ENCODE data around the gene CFAP53. TPM values are rescaled to one million over a fixed set of nuclear protein-coding genes. Genes with fewer than 3 reads are reported as not detected.
"Not testable (repeated sequence)": the region's sequence is repeated elsewhere in the genome, so short reads cannot be mapped to it uniquely, and the experiment has no call there.

The CFAP53 gene
- total RNA-seq, 1 experiment from 2014 or later = 0.26 TPM

DNA sequence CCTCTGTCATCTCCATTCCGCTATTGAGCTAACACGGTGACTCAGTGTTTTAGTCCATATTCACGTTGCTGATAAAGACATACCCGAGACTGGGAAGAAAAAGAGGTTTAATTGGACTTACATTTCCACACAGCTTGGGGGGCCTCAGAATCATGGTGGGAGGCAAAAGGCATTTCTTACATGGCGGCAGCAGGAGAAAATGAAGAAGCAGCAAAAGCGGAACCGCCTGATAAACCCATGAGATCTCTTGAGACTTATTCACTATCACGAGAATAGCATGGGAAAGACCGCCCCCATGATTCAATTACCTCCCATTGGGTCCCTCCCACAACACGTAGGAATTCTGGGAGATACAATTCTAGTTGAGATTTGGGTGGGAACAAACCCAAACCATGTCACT lies 43.8 kb upstream of the CFAP53 start:
- Histone ChIP-seq H3K27me3 (replicated peaks; ENCODE audit: insufficient read depth, low read depth, low read length, poor library complexity) (peaks cover 21% of the 10 kb centered on the region), H3K4me3 (ENCODE audit: low read depth, low read length, poor library complexity, severe bottlenecking) (no peak overlapping the region), H3K36me3 (ENCODE audit: insufficient read depth, low read length, poor library complexity, severe bottlenecking) (no peaks in the 10 kb centered on the region), H3K27ac (ENCODE audit: low read depth, low read length, poor library complexity, severe bottlenecking) (no peak overlapping the region), H3K9me3 (ENCODE audit: low read depth, low read length, poor library complexity, severe bottlenecking) (no peaks in the 10 kb centered on the region), H3K4me1 (ENCODE audit: insufficient read depth, low read length, poor library complexity, severe bottlenecking) (no peaks in the 10 kb centered on the region)
- ChIA-PET CTCF (no interaction called here), POLR2A (ENCODE audit: low non-redundant PET) (no interaction called here)
- TF ChIP-seq, protein P1, sequence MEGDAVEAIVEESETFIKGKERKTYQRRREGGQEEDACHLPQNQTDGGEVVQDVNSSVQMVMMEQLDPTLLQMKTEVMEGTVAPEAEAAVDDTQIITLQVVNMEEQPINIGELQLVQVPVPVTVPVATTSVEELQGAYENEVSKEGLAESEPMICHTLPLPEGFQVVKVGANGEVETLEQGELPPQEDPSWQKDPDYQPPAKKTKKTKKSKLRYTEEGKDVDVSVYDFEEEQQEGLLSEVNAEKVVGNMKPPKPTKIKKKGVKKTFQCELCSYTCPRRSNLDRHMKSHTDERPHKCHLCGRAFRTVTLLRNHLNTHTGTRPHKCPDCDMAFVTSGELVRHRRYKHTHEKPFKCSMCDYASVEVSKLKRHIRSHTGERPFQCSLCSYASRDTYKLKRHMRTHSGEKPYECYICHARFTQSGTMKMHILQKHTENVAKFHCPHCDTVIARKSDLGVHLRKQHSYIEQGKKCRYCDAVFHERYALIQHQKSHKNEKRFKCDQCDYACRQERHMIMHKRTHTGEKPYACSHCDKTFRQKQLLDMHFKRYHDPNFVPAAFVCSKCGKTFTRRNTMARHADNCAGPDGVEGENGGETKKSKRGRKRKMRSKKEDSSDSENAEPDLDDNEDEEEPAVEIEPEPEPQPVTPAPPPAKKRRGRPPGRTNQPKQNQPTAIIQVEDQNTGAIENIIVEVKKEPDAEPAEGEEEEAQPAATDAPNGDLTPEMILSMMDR (conservative IDR thresholded peaks at IDR 0.05; ENCODE audit: low read depth, low read length) = no peak
- TF ChIP-seq EZH2 (IDR thresholded peaks at IDR 0.05; ENCODE audit: borderline replicate concordance, low read depth, low read length, poor library complexity, severe bottlenecking) = no peak
- intact Hi-C loops (cut with micrococcal nuclease; ENCODE audit: unreplicated experiment) = no loop called here
- DNase-seq (ENCODE audit: low spot score) = no peak
- no TSS peak for BruUV-seq (replicated peaks)

DNA sequence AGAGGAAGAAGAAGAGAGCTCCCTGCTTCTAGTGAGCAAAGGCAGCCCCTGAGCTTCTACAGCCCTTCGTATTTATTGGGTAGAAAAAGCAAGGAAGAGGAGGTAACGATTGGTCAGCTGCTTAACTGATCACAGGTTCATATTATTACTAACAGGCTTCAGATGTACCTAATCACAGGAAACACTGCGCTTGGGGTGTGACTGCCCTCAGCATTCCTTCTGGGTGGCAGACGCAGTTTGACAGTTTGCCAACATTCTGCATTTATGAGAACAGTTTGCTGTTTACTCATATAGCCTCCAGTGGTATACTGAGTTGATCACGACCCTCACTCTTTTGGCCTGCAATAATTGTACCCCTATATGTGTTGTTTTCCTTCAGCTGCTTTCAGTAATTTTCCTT lies 42.6 kb upstream of the CFAP53 start:
- CTCF ChIA-PET; BruUV-seq (replicated peaks); DNase-seq (ENCODE audit: low spot score); H3K27ac ChIP-seq (ENCODE audit: low read depth, low read length, poor library complexity, severe bottlenecking); intact Hi-C loops (cut with micrococcal nuclease; ENCODE audit: unreplicated experiment); POLR2A ChIA-PET (ENCODE audit: low non-redundant PET); H3K9me3 ChIP-seq (ENCODE audit: low read depth, low read length, poor library complexity, severe bottlenecking); H3K4me3 ChIP-seq (ENCODE audit: low read depth, low read length, poor library complexity, severe bottlenecking); H3K36me3 ChIP-seq (ENCODE audit: insufficient read depth, low read length, poor library complexity, severe bottlenecking); H3K4me1 ChIP-seq (ENCODE audit: insufficient read depth, low read length, poor library complexity, severe bottlenecking): not testable (repeated sequence)
- H3K27me3 ChIP-seq (replicated peaks; ENCODE audit: insufficient read depth, low read depth, low read length, poor library complexity) = peaks cover 13% of the 10 kb centered on the region

DNA sequence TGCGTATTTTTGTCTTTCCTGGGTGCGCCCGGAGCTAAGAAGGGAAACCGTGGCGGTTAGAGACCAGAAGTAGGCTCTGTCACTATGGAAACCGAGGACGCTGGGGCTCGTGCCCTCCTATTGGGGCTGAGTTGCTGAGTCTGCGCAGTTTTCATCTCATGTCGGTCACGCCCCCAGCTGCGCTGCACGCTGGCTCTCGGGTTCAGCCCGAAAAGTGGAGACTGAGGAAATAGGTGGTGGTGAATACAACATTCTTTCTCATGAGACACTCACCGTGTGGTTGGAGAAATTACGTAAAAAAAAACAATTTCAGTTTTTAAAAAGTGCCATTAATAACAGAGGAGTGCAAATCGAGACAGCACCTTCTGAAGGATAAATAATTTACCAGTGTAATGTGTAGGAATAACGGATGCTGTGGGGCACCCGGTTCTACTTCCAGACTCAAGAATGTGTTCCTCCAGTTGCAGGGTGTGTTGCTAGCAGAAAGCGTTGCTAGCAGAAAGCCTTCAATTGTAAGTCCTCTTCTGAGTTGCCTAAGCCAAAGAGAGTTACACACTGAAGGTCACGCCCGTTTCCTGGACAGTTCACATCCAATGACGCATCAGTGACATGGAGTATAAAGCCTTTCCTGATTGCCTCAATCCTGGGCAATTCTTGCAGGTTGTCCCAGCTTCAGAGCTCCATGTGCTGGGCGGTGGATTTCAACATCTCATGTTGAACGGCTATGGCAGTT lies 41.6 kb upstream of the CFAP53 start:
- ChIA-PET CTCF (interaction anchor here (1.1 kb wide), 1 partner anchor 121 kb away, joined by 4 read pairs; no protein-coding TSS in a partner anchor), POLR2A (ENCODE audit: low non-redundant PET) (no interaction called here)
- BruUV-seq (replicated peaks) = no TSS peak
- Histone ChIP-seq H3K4me1 (ENCODE audit: insufficient read depth, low read length, poor library complexity, severe bottlenecking) (no peaks in the 10 kb centered on the region), H3K4me3 (ENCODE audit: low read depth, low read length, poor library complexity, severe bottlenecking) (peak overlapping the region; percentile 38), H3K9me3 (ENCODE audit: low read depth, low read length, poor library complexity, severe bottlenecking) (no peaks in the 10 kb centered on the region), H3K36me3 (ENCODE audit: insufficient read depth, low read length, poor library complexity, severe bottlenecking) (no peaks in the 10 kb centered on the region), H3K27ac (ENCODE audit: low read depth, low read length, poor library complexity, severe bottlenecking) (no peak overlapping the region), H3K27me3 (replicated peaks; ENCODE audit: insufficient read depth, low read depth, low read length, poor library complexity) (peaks cover 15% of the 10 kb centered on the region)
- peak; percentile 92 for DNase-seq (ENCODE audit: low spot score)
- intact Hi-C loops (cut with micrococcal nuclease; ENCODE audit: unreplicated experiment) = no loop called here
- TF ChIP-seq, protein P1 (conservative IDR thresholded peaks at IDR 0.05; ENCODE audit: low read depth, low read length) = no peak
- no peak for TF ChIP-seq EZH2 (IDR thresholded peaks at IDR 0.05; ENCODE audit: borderline replicate concordance, low read depth, low read length, poor library complexity, severe bottlenecking)

DNA sequence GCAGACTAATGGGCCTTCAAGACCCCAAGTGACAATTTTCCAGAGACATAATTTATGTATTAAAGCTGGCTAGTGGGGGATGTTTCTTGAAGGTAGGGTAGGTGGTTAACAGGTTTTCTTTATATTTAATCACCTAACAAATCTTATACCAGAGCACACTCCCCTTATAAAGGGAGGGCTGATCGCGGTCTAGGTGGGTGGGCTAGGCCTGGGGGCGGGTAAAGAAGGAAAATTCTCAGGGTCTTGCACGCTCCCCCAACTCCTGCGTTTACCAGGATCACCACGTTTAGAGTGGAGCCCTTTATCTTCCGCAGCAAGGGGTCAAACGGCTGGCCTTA lies 41.1 kb upstream of the CFAP53 start:
- Histone ChIP-seq H3K27me3 (replicated peaks; ENCODE audit: insufficient read depth, low read depth, low read length, poor library complexity) (peaks cover 18% of the 10 kb centered on the region), H3K27ac (ENCODE audit: low read depth, low read length, poor library complexity, severe bottlenecking) (no peak overlapping the region), H3K4me3 (ENCODE audit: low read depth, low read length, poor library complexity, severe bottlenecking) (peak overlapping the region; percentile 38), H3K4me1 (ENCODE audit: insufficient read depth, low read length, poor library complexity, severe bottlenecking) (no peaks in the 10 kb centered on the region), H3K9me3 (ENCODE audit: low read depth, low read length, poor library complexity, severe bottlenecking) (no peaks in the 10 kb centered on the region), H3K36me3 (ENCODE audit: insufficient read depth, low read length, poor library complexity, severe bottlenecking) (no peaks in the 10 kb centered on the region)
- intact Hi-C loops (cut with micrococcal nuclease; ENCODE audit: unreplicated experiment) = no loop called here
- TF ChIP-seq EZH2 (IDR thresholded peaks at IDR 0.05; ENCODE audit: borderline replicate concordance, low read depth, low read length, poor library complexity, severe bottlenecking) = no peak
- TF ChIP-seq, protein P1 (conservative IDR thresholded peaks at IDR 0.05; ENCODE audit: low read depth, low read length) = no peak
- BruUV-seq (replicated peaks) = no TSS peak
- no peak for DNase-seq (ENCODE audit: low spot score)
- CTCF ChIA-PET = interaction anchor here (1.1 kb wide), 1 partner anchor 122 kb away, joined by 4 read pairs; no protein-coding TSS in a partner anchor
- POLR2A ChIA-PET (ENCODE audit: low non-redundant PET) = no interaction called here
